DMS153 treated with DMSO at 0.1 percent for 48 hours (cell line): ENCODE results near the gene BCKDK.
A peak's percentile ranks its signal among the peaks of the same experiment; 100 is the strongest.
"Not testable (repeated sequence)": the region's sequence is repeated elsewhere in the genome, so short reads cannot be mapped to it uniquely, and the experiment has no call there.

Experiments used
- DNase-seq: peaks from one replicate; lab custom pipeline; 2025; ENCODE audit not compliant: unreplicated experiment; lab: John Stamatoyannopoulos, UW

BCKDK gene

DNA sequence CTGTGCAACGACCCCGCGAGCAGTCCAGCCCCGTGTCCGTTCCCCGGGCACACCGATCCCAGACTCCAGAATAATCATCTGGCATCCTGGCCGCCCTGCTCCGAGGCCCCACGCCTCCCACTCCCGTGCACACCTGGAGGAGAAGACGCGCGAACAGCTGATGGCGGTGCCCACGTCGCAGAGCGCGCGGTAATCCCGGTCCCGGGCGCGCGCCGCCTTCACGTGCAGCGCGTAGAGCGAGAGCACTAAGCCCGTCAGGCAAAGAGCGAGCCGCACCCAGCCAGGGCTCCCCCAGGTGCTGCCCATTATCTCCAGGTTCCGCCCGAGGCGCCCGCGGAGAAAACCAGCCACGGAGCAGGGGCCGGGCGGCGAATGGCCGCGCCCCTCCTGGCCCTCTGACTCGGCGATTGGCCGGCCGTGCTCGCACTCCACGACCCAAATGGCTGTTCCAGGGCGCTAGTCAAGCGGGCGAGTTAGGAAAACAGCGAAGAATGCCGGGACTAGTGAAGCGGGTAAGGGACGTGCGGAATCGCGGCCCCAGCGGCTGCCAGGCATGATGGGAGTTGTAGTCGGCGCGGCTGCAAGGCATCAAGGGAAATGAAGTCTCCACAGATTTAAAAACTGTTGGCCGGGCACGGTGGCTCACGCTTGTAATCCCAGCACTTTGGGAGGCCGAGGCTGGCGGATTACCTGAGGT lies 13.6 kb upstream of the BCKDK start, which contains the start of gene VKORC1:
Gene VKORC1 (minus strand): TSS at position 374 of the 697 bp plus-strand sequence. CDS start 68 bp downstream, at position 306.
- peak; percentile 96 for DNase-seq

GRCh38 chr16:31099860-31100638 lies 8.1 kb upstream of the BCKDK start:
- DNase-seq, result no peak

DNA sequence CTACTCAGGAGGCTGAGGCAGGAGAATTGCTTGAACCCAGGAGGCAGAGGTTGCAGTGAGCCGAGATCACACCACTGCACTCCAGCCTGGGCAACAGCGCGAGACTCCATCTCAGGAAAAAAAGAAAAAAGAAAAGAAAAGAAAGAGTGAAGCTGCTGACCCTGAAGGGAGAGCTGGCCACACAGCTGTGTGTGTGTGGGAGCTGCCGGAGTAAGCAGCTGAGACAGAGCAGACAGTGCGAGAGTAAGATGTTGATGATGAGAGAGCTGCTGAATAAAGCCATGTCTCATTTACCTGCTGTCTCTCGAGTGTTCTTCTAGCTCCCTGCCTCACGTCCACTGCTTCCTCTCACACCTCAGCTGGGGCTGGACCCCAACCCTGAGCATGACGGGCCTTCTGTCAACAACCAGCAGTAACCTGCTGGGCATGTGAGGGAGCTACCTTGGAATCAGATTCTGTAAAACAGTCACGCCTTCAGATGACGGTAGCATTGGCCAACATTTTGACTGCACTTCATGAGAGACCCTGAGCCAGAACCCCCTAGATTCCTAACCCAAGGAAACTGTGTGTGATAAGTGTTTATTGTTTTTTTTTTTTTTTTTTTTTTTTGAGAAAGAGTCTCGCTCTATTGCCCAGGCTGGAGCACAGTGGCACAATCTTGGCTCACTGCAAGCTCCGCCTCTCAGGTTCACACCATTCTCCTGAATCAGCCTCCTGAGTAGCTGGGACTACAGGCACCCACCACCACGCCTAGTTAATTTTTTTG lies 7.1 kb upstream of the BCKDK start:
- DNase-seq, result not testable (repeated sequence)

DNA sequence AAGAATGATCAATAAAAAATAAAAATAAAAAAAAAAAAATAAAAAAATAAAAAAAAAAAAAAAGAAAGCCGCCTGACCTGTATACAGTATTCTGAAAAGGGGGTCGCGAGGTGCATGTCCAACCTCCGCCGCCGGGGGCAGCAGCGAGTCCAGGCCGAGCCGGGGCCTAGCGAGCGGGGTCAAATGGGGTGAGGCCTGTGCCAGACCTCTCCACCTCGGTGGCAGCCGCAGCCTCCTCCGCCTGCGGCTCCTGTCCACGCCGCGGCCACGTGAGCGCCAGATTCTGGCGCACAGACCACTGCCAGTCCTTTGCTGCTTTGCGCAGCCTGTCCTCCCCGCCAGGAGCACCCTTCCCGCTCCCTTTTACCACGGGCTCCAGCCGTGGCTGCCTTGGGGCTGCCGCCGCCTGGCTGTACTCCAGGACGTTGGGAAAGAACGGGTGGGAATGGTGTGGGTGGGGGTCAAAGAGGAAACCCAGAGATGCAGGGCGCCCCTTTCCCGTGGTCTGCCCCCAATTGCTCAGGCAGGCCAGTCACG lies 2.4 kb upstream of the BCKDK start:
- DNase-seq, result peak; percentile 45

DNA sequence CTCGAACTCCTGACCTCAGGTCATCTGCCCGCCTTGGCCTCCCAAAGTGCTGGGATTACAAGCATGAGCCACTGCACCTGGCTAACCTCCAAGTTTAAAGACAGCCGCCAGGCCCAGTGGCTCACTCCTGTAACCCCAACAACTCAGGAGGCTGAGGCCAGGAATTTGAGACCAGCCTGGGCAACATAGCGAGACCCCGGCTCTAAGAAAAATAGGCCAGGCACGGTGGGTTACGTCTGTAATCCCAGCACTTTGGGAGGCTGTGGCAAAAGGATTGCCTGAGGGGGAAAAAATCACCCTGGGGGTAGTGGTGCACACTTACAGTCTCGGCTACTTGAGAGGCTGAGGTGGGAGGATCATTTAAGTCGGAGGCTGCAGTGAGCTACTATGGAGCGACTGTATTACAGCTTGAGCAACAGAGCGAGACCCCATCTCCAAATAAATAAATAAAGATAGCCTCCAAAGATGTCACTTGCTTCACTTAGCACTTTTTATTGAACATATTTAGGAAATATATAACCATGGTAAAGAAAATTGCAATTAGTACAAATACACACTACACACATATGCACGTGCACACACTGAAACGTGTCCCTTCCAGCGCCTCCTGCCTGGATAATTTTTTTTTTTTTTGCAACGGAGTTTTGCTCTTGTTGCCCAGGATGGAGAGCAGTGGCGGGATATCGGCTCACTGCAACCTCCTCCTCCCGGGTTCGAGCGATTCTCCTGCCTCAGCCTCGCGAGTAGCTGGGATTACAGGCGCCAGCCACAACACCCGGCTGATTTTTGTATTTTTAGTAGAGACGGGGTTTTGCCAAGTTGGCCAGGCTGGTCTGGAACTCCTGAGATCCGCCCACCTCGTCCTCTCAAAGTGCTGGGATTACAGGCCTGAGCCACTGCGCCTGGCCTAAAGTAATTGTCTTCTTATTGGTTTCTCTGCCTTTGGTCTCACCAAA lies 1.4 kb upstream of the BCKDK start:
- no peak for DNase-seq

GRCh38 chr16:31107465-31107867 lies 720 bp upstream of the BCKDK start:
- DNase-seq, result no peak

- no peak for DNase-seq
These were observed 790 bp downstream of the BCKDK start for GRCh38 chr16:31108794-31109558.

GRCh38 chr16:31109622-31110021 lies 1.4 kb downstream of the BCKDK start:
- no peak for DNase-seq

GRCh38 chr16:31110106-31111034 lies 2.2 kb downstream of the BCKDK start:
- no peak for DNase-seq

DNA sequence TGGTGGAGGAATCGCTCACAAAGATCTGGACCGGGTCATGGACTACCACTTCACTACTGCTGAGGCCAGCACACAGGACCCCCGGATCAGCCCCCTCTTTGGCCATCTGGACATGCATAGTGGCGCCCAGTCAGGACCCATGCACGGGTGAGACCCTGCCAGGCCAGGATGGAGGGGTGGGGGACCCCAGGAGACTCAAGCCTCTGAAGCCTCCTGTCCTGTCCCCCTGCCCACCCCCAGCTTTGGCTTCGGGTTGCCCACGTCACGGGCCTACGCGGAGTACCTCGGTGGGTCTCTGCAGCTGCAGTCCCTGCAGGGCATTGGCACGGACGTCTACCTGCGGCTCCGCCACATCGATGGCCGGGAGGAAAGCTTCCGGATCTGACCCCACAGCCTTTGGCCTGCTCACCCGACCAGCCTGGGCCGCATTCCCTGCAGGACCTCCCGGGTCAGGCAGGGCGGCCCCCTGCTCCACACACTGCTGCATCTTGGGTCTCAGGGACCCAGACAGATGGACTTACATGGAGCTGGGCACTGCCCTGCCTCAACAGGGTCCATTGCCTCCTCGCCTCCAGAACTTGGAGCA lies 3.8 kb downstream of the BCKDK start:
- DNase-seq, result no peak

DNA sequence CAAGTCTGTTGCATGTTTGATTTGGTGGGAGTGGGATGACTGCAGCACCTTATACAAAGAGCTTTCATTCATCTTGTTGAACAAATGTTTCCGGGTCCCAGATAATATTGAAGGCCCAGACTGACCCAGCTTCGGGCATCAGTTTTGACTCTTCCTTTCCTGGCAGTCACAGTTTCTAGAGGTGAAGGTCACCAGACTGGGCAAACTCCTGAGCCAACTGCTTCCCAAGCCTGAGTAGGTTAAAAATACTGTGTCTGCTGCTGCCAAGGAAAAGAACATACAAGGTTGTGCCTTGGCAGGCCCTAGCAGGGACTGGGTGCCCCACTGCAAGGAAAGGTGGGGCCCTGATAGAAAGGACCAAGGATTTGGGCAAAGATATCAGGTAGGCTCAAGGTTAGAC lies 4.5 kb downstream of the BCKDK start:
- DNase-seq, result no peak

GRCh38 chr16:31113121-31114120 lies 5.2 kb downstream of the BCKDK start:
- DNase-seq, result no peak

- no peak for DNase-seq
These were observed 6.3 kb downstream of the BCKDK start for GRCh38 chr16:31114468-31114867.

DNA sequence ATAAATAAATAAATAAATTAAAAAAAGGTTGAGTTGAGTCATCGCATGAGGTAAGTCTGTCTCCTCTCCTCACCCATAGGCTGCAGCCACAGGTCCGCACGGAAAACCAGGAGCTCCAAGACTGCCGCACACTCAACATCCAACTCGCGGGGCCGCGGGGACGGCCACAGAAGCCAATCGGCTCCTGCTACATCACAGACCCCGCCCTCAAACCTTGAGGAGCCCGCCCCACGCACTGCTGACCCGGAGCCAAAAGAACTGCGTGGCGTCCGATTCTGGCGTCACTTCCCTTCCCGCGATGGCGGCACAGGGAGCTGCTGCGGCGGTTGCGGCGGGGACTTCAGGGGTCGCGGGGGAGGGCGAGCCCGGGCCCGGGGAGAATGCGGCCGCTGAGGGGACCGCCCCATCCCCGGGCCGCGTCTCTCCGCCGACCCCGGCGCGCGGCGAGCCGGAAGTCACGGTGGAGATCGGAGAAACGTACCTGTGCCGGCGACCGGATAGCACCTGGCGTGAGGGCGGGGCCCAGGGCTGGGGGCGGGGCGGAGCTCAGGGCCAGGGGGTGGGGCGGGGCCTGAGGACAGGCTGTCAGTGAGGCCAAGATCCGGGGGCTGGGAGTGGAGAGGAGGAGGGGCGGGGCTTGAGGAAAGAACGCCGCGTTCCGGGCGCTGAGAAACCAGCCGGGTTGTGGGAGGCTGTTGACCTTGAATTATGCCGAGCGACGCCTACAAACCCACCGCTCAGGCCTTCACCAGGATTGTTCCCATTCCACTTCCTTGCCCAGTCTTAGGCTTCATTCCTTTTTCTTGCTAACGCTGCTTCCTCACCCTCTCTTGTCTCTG lies 9.4 kb downstream of the BCKDK start, which contains the start of gene KAT8:
Gene KAT8 (plus strand): TSS at position 281 of the 839 bp plus-strand sequence. CDS start 18 bp downstream, at position 299.
- DNase-seq, result peak; percentile 85

GRCh38 chr16:31118223-31119155 lies 10.3 kb downstream of the BCKDK start:
- DNase-seq, result no peak
